Measurements from ENCODE around the gene CD6. TPM values are rescaled to one million over a fixed set of nuclear protein-coding genes. Genes with fewer than 3 reads are reported as not detected.

CD6 gene
- total RNA-seq, 1 experiment from 2014 or later: not detected

GRCh38 chr11:60985501-60985900 is 14.0 kb downstream of the CD6 start:
- DNase-seq (ENCODE audit: low read depth): no peak

GRCh38 chr11:60985991-60986915 is 14.8 kb downstream of the CD6 start:
- peak; percentile 15 for DNase-seq (ENCODE audit: low read depth)

- no peak for DNase-seq (ENCODE audit: low read depth)
These were observed 16.2 kb downstream of the CD6 start for GRCh38 chr11:60987577-60988277.

GRCh38 chr11:60988658-60989057 is 17.2 kb downstream of the CD6 start:
- no peak for DNase-seq (ENCODE audit: low read depth)

- no peak for DNase-seq (ENCODE audit: low read depth)
These were observed 17.7 kb downstream of the CD6 start for GRCh38 chr11:60989093-60989650.

GRCh38 chr11:60991457-60991856 is 20.0 kb downstream of the CD6 start:
- DNase-seq (ENCODE audit: low read depth): no peak

GRCh38 chr11:60992842-60993409 is 21.4 kb downstream of the CD6 start:
- no peak for DNase-seq (ENCODE audit: low read depth)

- no peak for DNase-seq (ENCODE audit: low read depth)
These were observed 22.1 kb downstream of the CD6 start for GRCh38 chr11:60993615-60994014.

- no peak for DNase-seq (ENCODE audit: low read depth)
These were observed 23.1 kb downstream of the CD6 start for GRCh38 chr11:60994541-60995080.

GRCh38 chr11:60995798-60996197 is 24.3 kb downstream of the CD6 start:
- no peak for DNase-seq (ENCODE audit: low read depth)

GRCh38 chr11:60996381-60997138 is 25.1 kb downstream of the CD6 start:
- DNase-seq (ENCODE audit: low read depth): no peak

- DNase-seq (ENCODE audit: low read depth): no peak
These were observed 28.9 kb downstream of the CD6 start for GRCh38 chr11:61000426-61000825.

- no peak for DNase-seq (ENCODE audit: low read depth)
These were observed 30.5 kb downstream of the CD6 start for GRCh38 chr11:61001931-61002330.

- no peak for DNase-seq (ENCODE audit: low read depth)
These were observed 31.1 kb downstream of the CD6 start for GRCh38 chr11:61002598-61002997.

- no peak for DNase-seq (ENCODE audit: low read depth)
These were observed 32.7 kb downstream of the CD6 start for GRCh38 chr11:61004180-61004611.

GRCh38 chr11:61004761-61005181 is 33.3 kb downstream of the CD6 start:
- DNase-seq (ENCODE audit: low read depth): no peak

GRCh38 chr11:61007383-61007955 is 36.0 kb downstream of the CD6 start:
- DNase-seq (ENCODE audit: low read depth): no peak

- DNase-seq (ENCODE audit: low read depth): no peak
These were observed 36.7 kb downstream of the CD6 start for GRCh38 chr11:61007956-61008896.

GRCh38 chr11:61008971-61009370 is 37.5 kb downstream of the CD6 start:
- no peak for DNase-seq (ENCODE audit: low read depth)

Measured in LHCN-M2 (cell line).